Panc1 (cell line): ENCODE results near the gene HMGCLL1.

Experiments used
- CTCF ChIP-seq: fragments of 450-650 bp; IDR thresholded peaks from 2 replicates; pipeline ENCODE4 v1.5.1; 2017; ENCODE audit warnings: mild to moderate bottlenecking
- POLR2AphosphoS5 ChIP-seq: IDR thresholded peaks from 2 replicates; pipeline ENCODE4 v1.6.1; 2012; ENCODE audit warnings: mild to moderate bottlenecking, low read depth, low read length, moderate library complexity

GRCh38 chr6:55433446-55434130 lies 145.4 kb downstream of the HMGCLL1 start:
- no peak for TF ChIP-seq CTCF
- TF ChIP-seq POLR2AphosphoS5, result no peak
